ENCODE data around the gene HS6ST3.

HS6ST3 gene

GRCh38 chr13:96632536-96633320, 542.8 kb downstream of the HS6ST3 start:
- H3K9me2 ChIP-seq (replicated peaks; ENCODE audit: control insufficient read depth, low read length) = no peaks in the 10 kb centered on the region
- no peak overlapping the region for H3K27ac ChIP-seq (ENCODE audit: low read depth, low read length)
- no peak for TF ChIP-seq CTCF (IDR thresholded peaks at IDR 0.05; ENCODE audit: low read depth, low read length, poor library complexity, severe bottlenecking)
- TF ChIP-seq EZH2phosphoT487 (IDR thresholded peaks at IDR 0.05; ENCODE audit: borderline replicate concordance, low read length) = no peak
- H3K9me3 ChIP-seq (ENCODE audit: control insufficient read depth, insufficient read depth, low read length) = no peaks in the 10 kb centered on the region
- no peaks in the 10 kb centered on the region for H3K4me1 ChIP-seq (ENCODE audit: control insufficient read depth, low read length)
- no peak overlapping the region for H3K4me2 ChIP-seq (ENCODE audit: low read length)
- no peak overlapping the region for H3K4me3 ChIP-seq (ENCODE audit: low read length)
- H3F3A ChIP-seq (ENCODE audit: control insufficient read depth, insufficient read depth) = no peaks in the 10 kb centered on the region
- no peaks in the 10 kb centered on the region for H4K20me1 ChIP-seq (ENCODE audit: control insufficient read depth, insufficient read depth, low read depth, low read length)
- no peaks in the 10 kb centered on the region for H3K36me3 ChIP-seq (ENCODE audit: control insufficient read depth, low read length)
- no peaks in the 10 kb centered on the region for H3K79me2 ChIP-seq (ENCODE audit: control insufficient read depth, low read length)
- H3K27me3 ChIP-seq (ENCODE audit: control insufficient read depth, low read length) = no peaks in the 10 kb centered on the region

GRCh38 chr13:96636001-96636709, 546.2 kb downstream of the HS6ST3 start:
- Histone ChIP-seq H3K4me1 (ENCODE audit: control insufficient read depth, low read length) (no peaks in the 10 kb centered on the region; the same call in 1 of the 2 replicates), H3K36me3 (ENCODE audit: control insufficient read depth, low read length) (no peaks in the 10 kb centered on the region), H3K27me3 (ENCODE audit: control insufficient read depth, low read length) (no peaks in the 10 kb centered on the region), H3K27ac (ENCODE audit: low read depth, low read length) (no peak overlapping the region), H3K9me2 (replicated peaks; ENCODE audit: control insufficient read depth, low read length) (no peaks in the 10 kb centered on the region), H3K4me2 (ENCODE audit: low read length) (no peak overlapping the region), H4K20me1 (ENCODE audit: control insufficient read depth, insufficient read depth, low read depth, low read length) (no peaks in the 10 kb centered on the region), H3K9me3 (ENCODE audit: control insufficient read depth, insufficient read depth, low read length) (no peaks in the 10 kb centered on the region), H3F3A (ENCODE audit: control insufficient read depth, insufficient read depth) (no peaks in the 10 kb centered on the region), H3K4me3 (ENCODE audit: low read length) (no peak overlapping the region), H3K79me2 (ENCODE audit: control insufficient read depth, low read length) (no peaks in the 10 kb centered on the region)
- TF ChIP-seq EZH2phosphoT487 (IDR thresholded peaks at IDR 0.05; ENCODE audit: borderline replicate concordance, low read length) = no peak

- no peaks in the 10 kb centered on the region for H3K36me3 ChIP-seq (ENCODE audit: control insufficient read depth, low read length)
- TF ChIP-seq EZH2phosphoT487 (IDR thresholded peaks at IDR 0.05; ENCODE audit: borderline replicate concordance, low read length) (no peak), CTCF (IDR thresholded peaks at IDR 0.05; ENCODE audit: low read depth, low read length, poor library complexity, severe bottlenecking) (no peak)
- no peak overlapping the region for H3K4me2 ChIP-seq (ENCODE audit: low read length)
- no peaks in the 10 kb centered on the region; the same call in 1 of the 2 replicates for H3K4me1 ChIP-seq (ENCODE audit: control insufficient read depth, low read length)
- H3K9me2 ChIP-seq (replicated peaks; ENCODE audit: control insufficient read depth, low read length) = no peaks in the 10 kb centered on the region
- no peaks in the 10 kb centered on the region for H3K27me3 ChIP-seq (ENCODE audit: control insufficient read depth, low read length)
- no peaks in the 10 kb centered on the region for H4K20me1 ChIP-seq (ENCODE audit: control insufficient read depth, insufficient read depth, low read depth, low read length)
- H3K9me3 ChIP-seq (ENCODE audit: control insufficient read depth, insufficient read depth, low read length) = no peaks in the 10 kb centered on the region
- no peaks in the 10 kb centered on the region for H3K79me2 ChIP-seq (ENCODE audit: control insufficient read depth, low read length)
- H3K27ac ChIP-seq (ENCODE audit: low read depth, low read length) = no peak overlapping the region
- no peaks in the 10 kb centered on the region for H3F3A ChIP-seq (ENCODE audit: control insufficient read depth, insufficient read depth)
- no peak overlapping the region for H3K4me3 ChIP-seq (ENCODE audit: low read length)
These were observed 547.1 kb downstream of the HS6ST3 start for GRCh38 chr13:96637039-96637438.

- no peaks in the 10 kb centered on the region for H4K20me1 ChIP-seq (ENCODE audit: control insufficient read depth, insufficient read depth, low read depth, low read length)
These were observed 556.2 kb downstream of the HS6ST3 start for GRCh38 chr13:96646101-96646500.

More at GRCh38 chr13:96646101-96646500, 556.2 kb downstream of the HS6ST3 start:
- no peaks in the 10 kb centered on the region for H3F3A ChIP-seq (ENCODE audit: control insufficient read depth, insufficient read depth)
- TF ChIP-seq CTCF (IDR thresholded peaks at IDR 0.05; ENCODE audit: low read depth, low read length, poor library complexity, severe bottlenecking) (no peak), EZH2phosphoT487 (IDR thresholded peaks at IDR 0.05; ENCODE audit: borderline replicate concordance, low read length) (no peak)
- H3K4me1 ChIP-seq (ENCODE audit: control insufficient read depth, low read length) = no peaks in the 10 kb centered on the region
- no peaks in the 10 kb centered on the region for H3K9me2 ChIP-seq (replicated peaks; ENCODE audit: control insufficient read depth, low read length)
- H3K27ac ChIP-seq (ENCODE audit: low read depth, low read length) = no peak overlapping the region
- H3K4me2 ChIP-seq (ENCODE audit: low read length) = no peak overlapping the region
- no peaks in the 10 kb centered on the region for H3K79me2 ChIP-seq (ENCODE audit: control insufficient read depth, low read length)
- no peaks in the 10 kb centered on the region; the same call in 1 of the 2 replicates for H3K9me3 ChIP-seq (ENCODE audit: control insufficient read depth, insufficient read depth, low read length)
- no peaks in the 10 kb centered on the region for H3K27me3 ChIP-seq (ENCODE audit: control insufficient read depth, low read length)
- no peak overlapping the region for H3K4me3 ChIP-seq (ENCODE audit: low read length)
- no peaks in the 10 kb centered on the region for H3K36me3 ChIP-seq (ENCODE audit: control insufficient read depth, low read length)

Measured in DOHH2 (cell line).